ENCODE results near the gene SCAPER. TPM values are rescaled to one million over a fixed set of nuclear protein-coding genes. Genes with fewer than 3 reads are reported as not detected.
"Not testable (repeated sequence)": the region's sequence is repeated elsewhere in the genome, so short reads cannot be mapped to it uniquely, and the experiment has no call there.

Gene SCAPER
- polyA plus RNA-seq, 2 of the 4 experiments (the other 2 are of a cell fraction), result 4.9 to 5.5 TPM

GRCh38 chr15:76512971-76513370 is 392.2 kb downstream of the SCAPER start:
- Histone ChIP-seq H3K4me3 (no peak overlapping the region), H3K27ac (no peak overlapping the region), H3K4me1 (no peaks in the 10 kb centered on the region), H3K9me3 (no peaks in the 10 kb centered on the region), H3K4me2 (no peak overlapping the region)
- ChIA-PET CTCF (interaction anchor here (1.4 kb wide), 1 partner anchor 9 kb away, joined by 3 read pairs; no protein-coding TSS in a partner anchor), POLR2A (no interaction called here)
- no peak for TF ChIP-seq KDM1A (IDR thresholded peaks at IDR 0.05; ENCODE audit: low read depth)
- TF ChIP-seq BHLHE40 (IDR thresholded peaks at IDR 0.05; ENCODE audit: low read depth, low read length), result no peak
- TF ChIP-seq POLR2AphosphoS2 (conservative IDR thresholded peaks at IDR 0.05; ENCODE audit: low read length), result no peak
- no peak for TF ChIP-seq ZFP36 (IDR thresholded peaks at IDR 0.05; ENCODE audit: borderline replicate concordance, partially characterized antibody)
- TF ChIP-seq NFE2L2 (conservative IDR thresholded peaks at IDR 0.05; ENCODE audit: low read length), result no peak
- TF ChIP-seq HOXB13 (CRISPR knock-in tag; IDR thresholded peaks at IDR 0.05; ENCODE audit: low read depth), result no peak
- no peak for TF ChIP-seq ESRRA (IDR thresholded peaks at IDR 0.05; ENCODE audit: borderline replicate concordance, low read length)
- TF ChIP-seq BCL3 (IDR thresholded peaks at IDR 0.05), result no peak
- no peak for TF ChIP-seq POLR2A (IDR thresholded peaks at IDR 0.05; ENCODE audit: low read length)
- no peak for TF ChIP-seq HES2 (IDR thresholded peaks at IDR 0.05)
- TF ChIP-seq SMC3 (IDR thresholded peaks at IDR 0.05), result no peak
- TF ChIP-seq ZNF302 (CRISPR knock-in tag; IDR thresholded peaks at IDR 0.05), result no peak
- DNase-seq (ENCODE audit: low read depth in 1 of 2, low spot score in 1 of 2) (no peak), ATAC-seq (peak; percentile 13 to 25; a peak in 1 of 6 replicates), FAIRE-seq (no peak)
- 38% methylated on average over 2 of the region's 2 CpGs for WGBS (ENCODE audit: missing lambda C conversion rate)

- H3K4me1 ChIP-seq; H3K4me2 ChIP-seq; POLR2A ChIA-PET; H3K9me3 ChIP-seq; H3K27ac ChIP-seq; DNase-seq (ENCODE audit: low read depth in 1 of 2, low spot score in 1 of 2); H3K4me3 ChIP-seq; FAIRE-seq; CTCF ChIA-PET; ATAC-seq: not testable (repeated sequence)
- WGBS (ENCODE audit: missing lambda C conversion rate), result 91% methylated on average over 10 of the region's 10 CpGs
These were observed 394.5 kb downstream of the SCAPER start for GRCh38 chr15:76510663-76511062.

- Histone ChIP-seq H3K4me2 (no peak overlapping the region), H3K4me3 (no peak overlapping the region), H3K4me1 (no peaks in the 10 kb centered on the region), H3K27ac (no peak overlapping the region), H3K9me3 (no peaks in the 10 kb centered on the region)
- ChIA-PET POLR2A (no interaction called here), CTCF (interaction anchor here (0.7 to 1.3 kb wide), 3 partner anchors 9 to 114 kb away, joined by 3 to 7 read pairs (median 4); no protein-coding TSS in a partner anchor)
- 82% methylated on average over 3 of the region's 3 CpGs for WGBS (ENCODE audit: missing lambda C conversion rate)
- no peak for ATAC-seq
- TF ChIP-seq NFE2L2 (conservative IDR thresholded peaks at IDR 0.05; ENCODE audit: low read length) (no peak), CHD2 (IDR thresholded peaks at IDR 0.05; ENCODE audit: low read length, partially characterized antibody) (no peak), CEBPB (IDR thresholded peaks at IDR 0.05) (no peak), CTCF (IDR thresholded peaks at IDR 0.05) (no peak), EHMT2 (IDR thresholded peaks at IDR 0.05; ENCODE audit: low read depth) (no peak), JUN (IDR thresholded peaks at IDR 0.05) (no peak), CBX2 (IDR thresholded peaks at IDR 0.05; ENCODE audit: borderline replicate concordance, low read depth) (no peak), ATOH8 (CRISPR knock-in tag; IDR thresholded peaks at IDR 0.05; ENCODE audit: low read depth) (no peak), KDM1A (IDR thresholded peaks at IDR 0.05; ENCODE audit: low read depth) (no peak), CBX8 (IDR thresholded peaks at IDR 0.05) (no peak), MAZ (IDR thresholded peaks at IDR 0.05; ENCODE audit: borderline replicate concordance, low read depth, low read length) (no peak), EHF (CRISPR knock-in tag; IDR thresholded peaks at IDR 0.05) (no peak), HOXB5 (CRISPR knock-in tag; IDR thresholded peaks at IDR 0.05) (no peak), USF2 (IDR thresholded peaks at IDR 0.05) (no peak)
- peak; percentile 13 for FAIRE-seq
- no peak for DNase-seq (ENCODE audit: low read depth in 1 of 2, low spot score in 1 of 2)
These were observed 401.3 kb downstream of the SCAPER start for GRCh38 chr15:76503804-76504203.

Data from A549 (cell line).